ENCODE data around the gene SRSF7. TPM values are rescaled to one million over a fixed set of nuclear protein-coding genes. Genes with fewer than 3 reads are reported as not detected.

Gene SRSF7
- total RNA-seq, 2 experiments from 2014 or later, result 225 to 272 TPM

GRCh38 chr2:38750011-38750890 is 910 bp downstream of the SRSF7 start:
- peak; percentile 52 for DNase-seq
- Mint-ChIP-seq H3K4me3 (peak overlapping the region; percentile 91), H3K27me3 (no peaks in the 10 kb centered on the region), H3K4me1 (peaks cover 60% of the 10 kb centered on the region), H3K36me3 (ENCODE audit: low read depth) (peaks cover 55% of the 10 kb centered on the region), H3K9me3 (no peaks in the 10 kb centered on the region), H3K27ac (peak overlapping the region; percentile 99)
- ChIA-PET CTCF (interaction anchor here (0.7 to 1.4 kb wide), 4 partner anchors 68 to 214 kb away, joined by 3 to 5 read pairs (median 4); no protein-coding TSS in a partner anchor), POLR2A (interaction anchor here (1.1 to 1.5 kb wide), 2 partner anchors 126 to 148 kb away, joined by 3 to 16 read pairs; partner anchors contain the start of genes DHX57, HNRNPLL and MORN2)

- POLR2A ChIA-PET, result no interaction called here
- H3K9me3 Mint-ChIP-seq, result no peaks in the 10 kb centered on the region
- peaks cover 69% of the 10 kb centered on the region for H3K4me1 Mint-ChIP-seq
- H3K27ac Mint-ChIP-seq, result peak overlapping the region; percentile 99
- peaks cover 64% of the 10 kb centered on the region for H3K36me3 Mint-ChIP-seq (ENCODE audit: low read depth)
- no peaks in the 10 kb centered on the region for H3K27me3 Mint-ChIP-seq
- H3K4me3 Mint-ChIP-seq, result peak overlapping the region; percentile 91
- no peak for DNase-seq
- CTCF ChIA-PET, result interaction anchor here (0.8 to 1.4 kb wide), 3 partner anchors 9 to 673 kb away, joined by 3 to 4 read pairs (median 3); partner anchors contain the start of gene CYP1B1
Observed at GRCh38 chr2:38748943-38749804, 2.0 kb downstream of the SRSF7 start.

- peak overlapping the region; percentile 91 for H3K4me3 Mint-ChIP-seq
- DNase-seq, result no peak
- ChIA-PET POLR2A (no interaction called here), CTCF (interaction anchor here (0.8 to 1.0 kb wide), 2 partner anchors 9 to 672 kb away, joined by 3 read pairs; partner anchors contain the start of gene CYP1B1)
- peaks cover 71% of the 10 kb centered on the region for H3K4me1 Mint-ChIP-seq
- peaks cover 68% of the 10 kb centered on the region for H3K36me3 Mint-ChIP-seq (ENCODE audit: low read depth)
- no peaks in the 10 kb centered on the region for H3K27me3 Mint-ChIP-seq
- no peaks in the 10 kb centered on the region for H3K9me3 Mint-ChIP-seq
- H3K27ac Mint-ChIP-seq, result no peak overlapping the region
Observed at GRCh38 chr2:38748391-38748790, 2.8 kb downstream of the SRSF7 start.

- Mint-ChIP-seq H3K27me3 (no peaks in the 10 kb centered on the region), H3K4me3 (peak overlapping the region; percentile 91), H3K27ac (peak overlapping the region; percentile 64), H3K9me3 (no peaks in the 10 kb centered on the region), H3K36me3 (ENCODE audit: low read depth) (peaks cover 68% of the 10 kb centered on the region), H3K4me1 (peaks cover 71% of the 10 kb centered on the region)
- ChIA-PET CTCF (interaction anchor here (0.8 to 1.5 kb wide), 3 partner anchors 144 to 480 kb away, joined by 3 to 6 read pairs (median 3); no protein-coding TSS in a partner anchor), POLR2A (no interaction called here)
- DNase-seq, result no peak
Observed at GRCh38 chr2:38747819-38748218, 3.3 kb downstream of the SRSF7 start.

GRCh38 chr2:38747007-38747424 is 4.1 kb downstream of the SRSF7 start:
- peak overlapping the region; percentile 91 for H3K4me3 Mint-ChIP-seq
- H3K4me1 Mint-ChIP-seq, result peaks cover 66% of the 10 kb centered on the region
- H3K27me3 Mint-ChIP-seq, result no peaks in the 10 kb centered on the region
- ChIA-PET POLR2A (interaction anchor here (0.6 kb wide), 1 partner anchor 64 kb away, joined by 3 read pairs; no protein-coding TSS in a partner anchor), CTCF (interaction anchor here (1.0 to 1.5 kb wide), 4 partner anchors 12 to 193 kb away, joined by 3 to 8 read pairs (median 5); no protein-coding TSS in a partner anchor)
- no peaks in the 10 kb centered on the region for H3K9me3 Mint-ChIP-seq
- H3K27ac Mint-ChIP-seq, result no peak overlapping the region
- peaks cover 75% of the 10 kb centered on the region for H3K36me3 Mint-ChIP-seq (ENCODE audit: low read depth)
- no peak for DNase-seq

- H3K36me3 Mint-ChIP-seq (ENCODE audit: low read depth), result peaks cover 75% of the 10 kb centered on the region
- peaks cover 75% of the 10 kb centered on the region for H3K4me1 Mint-ChIP-seq
- H3K4me3 Mint-ChIP-seq, result no peak overlapping the region
- no peak for DNase-seq
- no peaks in the 10 kb centered on the region for H3K9me3 Mint-ChIP-seq
- no peak overlapping the region for H3K27ac Mint-ChIP-seq
- H3K27me3 Mint-ChIP-seq, result no peaks in the 10 kb centered on the region
- ChIA-PET CTCF (interaction anchor here (0.9 to 3.0 kb wide), 6 partner anchors 10 to 191 kb away, joined by 3 to 11 read pairs (median 6); no protein-coding TSS in a partner anchor), POLR2A (interaction anchor here (0.7 kb wide), 1 partner anchor 171 kb away, joined by 4 read pairs; no protein-coding TSS in a partner anchor)
Observed at GRCh38 chr2:38745267-38745666, 5.9 kb downstream of the SRSF7 start.

GRCh38 chr2:38744399-38744780 is 6.8 kb downstream of the SRSF7 start:
- H3K27me3 Mint-ChIP-seq, result no peaks in the 10 kb centered on the region
- peaks cover 73% of the 10 kb centered on the region for H3K4me1 Mint-ChIP-seq
- ChIA-PET CTCF (interaction anchor here (0.5 to 3.0 kb wide), 7 partner anchors 10 to 208 kb away, joined by 3 to 11 read pairs (median 3); no protein-coding TSS in a partner anchor), POLR2A (interaction anchor here (0.7 kb wide), 1 partner anchor 170 kb away, joined by 4 read pairs; no protein-coding TSS in a partner anchor)
- no peak overlapping the region for H3K4me3 Mint-ChIP-seq
- H3K36me3 Mint-ChIP-seq (ENCODE audit: low read depth), result peaks cover 69% of the 10 kb centered on the region
- no peaks in the 10 kb centered on the region for H3K9me3 Mint-ChIP-seq
- DNase-seq, result no peak
- H3K27ac Mint-ChIP-seq, result peak overlapping the region; percentile 43

- POLR2A ChIA-PET, result no interaction called here
- peaks cover 70% of the 10 kb centered on the region for H3K36me3 Mint-ChIP-seq (ENCODE audit: low read depth)
- peaks cover 72% of the 10 kb centered on the region for H3K4me1 Mint-ChIP-seq
- CTCF ChIA-PET, result interaction anchor here (0.5 to 3.0 kb wide), 12 partner anchors 10 to 236 kb away, joined by 3 to 11 read pairs (median 4); no protein-coding TSS in a partner anchor
- DNase-seq, result no peak
- H3K9me3 Mint-ChIP-seq, result no peaks in the 10 kb centered on the region
- no peak overlapping the region for H3K4me3 Mint-ChIP-seq
- peak overlapping the region; percentile 43 for H3K27ac Mint-ChIP-seq
- H3K27me3 Mint-ChIP-seq, result no peaks in the 10 kb centered on the region
Observed at GRCh38 chr2:38743672-38744398, 7.3 kb downstream of the SRSF7 start.

GRCh38 chr2:38742797-38743559 is 8.2 kb downstream of the SRSF7 start:
- Mint-ChIP-seq H3K4me1 (peaks cover 63% of the 10 kb centered on the region), H3K9me3 (no peaks in the 10 kb centered on the region), H3K27ac (no peak overlapping the region), H3K4me3 (no peak overlapping the region), H3K36me3 (ENCODE audit: low read depth) (peaks cover 68% of the 10 kb centered on the region), H3K27me3 (no peaks in the 10 kb centered on the region)
- CTCF ChIA-PET, result interaction anchor here (0.5 to 3.0 kb wide), 10 partner anchors 8 to 235 kb away, joined by 3 to 11 read pairs (median 4); no protein-coding TSS in a partner anchor
- POLR2A ChIA-PET, result interaction anchor here (0.5 to 1.5 kb wide), 3 partner anchors 8 to 544 kb away, joined by 3 to 7 read pairs (median 5); partner anchors contain the start of gene SRSF7
- DNase-seq, result no peak

- no peak overlapping the region for H3K4me3 Mint-ChIP-seq
- no peak for DNase-seq
- peaks cover 44% of the 10 kb centered on the region for H3K4me1 Mint-ChIP-seq
Observed at GRCh38 chr2:38740851-38741731, 10.1 kb downstream of the SRSF7 start.

More at GRCh38 chr2:38740851-38741731, 10.1 kb downstream of the SRSF7 start:
- ChIA-PET CTCF (interaction anchor here (0.5 to 1.8 kb wide), 13 partner anchors 9 to 191 kb away, joined by 3 to 5 read pairs (median 4); partner anchors contain the start of gene SRSF7), POLR2A (interaction anchor here (1.9 kb wide), 1 partner anchor 11 kb away, joined by 6 read pairs; the partner anchor contains the start of gene SRSF7)
- Mint-ChIP-seq H3K9me3 (no peaks in the 10 kb centered on the region), H3K27me3 (no peaks in the 10 kb centered on the region), H3K27ac (peak overlapping the region; percentile 60), H3K36me3 (ENCODE audit: low read depth) (peaks cover 54% of the 10 kb centered on the region)
